MCF 10A (cell line): Measurements from ENCODE around the gene MED13L. TPM values are rescaled to one million over a fixed set of nuclear protein-coding genes. Genes with fewer than 3 reads are reported as not detected.

ENCODE experiments used
- BruUV-seq: library from RNA; stranded (reverse); fragments of 400-500 nt; replicated peaks from 2 replicates; lab custom pipeline; 2021; lab: Mats Ljungman, UMichigan
- CTCF ChIA-PET: fragments of 300-600 bp; sonication (Branson Sonifier 250); formaldehyde crosslinking; extraction: SDS; loops from one replicate; lab custom pipeline; 2021; ENCODE audit warnings: antibody characterized with exemption, inconsistent platforms; lab: Yijun Ruan, JAX
- POLR2A ChIA-PET: fragments of 300-600, 350-650 bp; sonication (Branson Sonifier 250); formaldehyde crosslinking; extraction: SDS; loops from one replicate; lab custom pipeline; 2020; ENCODE audit warnings: antibody characterized with exemption, inconsistent platforms; lab: Yijun Ruan, JAX
- DNase-seq: peaks from one replicate; pipeline ENCODE4 v3.0.0-alpha.2; 2018; ENCODE audit not compliant: unreplicated experiment
- H3K27ac Mint-ChIP-seq: one replicate; pipeline ENCODE4 v1.8.0; 2022; ENCODE audit warnings: mild to moderate bottlenecking, low read depth, mixed read lengths; ENCODE audit not compliant: unreplicated experiment
- H3K27me3 Mint-ChIP-seq: one replicate; pipeline ENCODE4 v1.8.0; 2022; ENCODE audit warnings: mixed read lengths; ENCODE audit not compliant: insufficient read depth, unreplicated experiment
- H3K36me3 Mint-ChIP-seq: one replicate; pipeline ENCODE4 v1.8.0; 2022; ENCODE audit warnings: mild to moderate bottlenecking, moderate library complexity, mixed read lengths; ENCODE audit not compliant: insufficient read depth, unreplicated experiment
- H3K4me1 Mint-ChIP-seq: one replicate; pipeline ENCODE4 v1.8.0; 2022; ENCODE audit warnings: mixed read lengths; ENCODE audit not compliant: insufficient read depth, unreplicated experiment
- H3K4me3 Mint-ChIP-seq: one replicate; pipeline ENCODE4 v1.8.0; 2022; ENCODE audit warnings: mild to moderate bottlenecking, moderate library complexity, mixed read lengths; ENCODE audit not compliant: unreplicated experiment
- H3K9me3 Mint-ChIP-seq: one replicate; pipeline ENCODE4 v1.8.0; 2022; ENCODE audit warnings: mixed read lengths; ENCODE audit not compliant: unreplicated experiment
- intact Hi-C: fragments of 100-400 bp; cut with micrococcal nuclease; formaldehyde crosslinking; loops from 2 replicates; pipeline ENCODE4 v1.14.1; 2022
- total RNA-seq: library from RNA; stranded (reverse); gene quantifications from 2 replicates; pipeline ENCODE4 v1.2.3, GENCODE V29; 2022
- TF ChIP-seq, protein P1 (sequence below): fragments of 200-600 bp; IDR thresholded peaks from one replicate; pipeline ENCODE4 v1.8.0; 2022; ENCODE audit warnings: antibody characterized with exemption, mild to moderate bottlenecking; ENCODE audit not compliant: unreplicated experiment

The MED13L gene
- total RNA-seq, 1 experiment from 2014 or later, result 91.6 TPM

DNA sequence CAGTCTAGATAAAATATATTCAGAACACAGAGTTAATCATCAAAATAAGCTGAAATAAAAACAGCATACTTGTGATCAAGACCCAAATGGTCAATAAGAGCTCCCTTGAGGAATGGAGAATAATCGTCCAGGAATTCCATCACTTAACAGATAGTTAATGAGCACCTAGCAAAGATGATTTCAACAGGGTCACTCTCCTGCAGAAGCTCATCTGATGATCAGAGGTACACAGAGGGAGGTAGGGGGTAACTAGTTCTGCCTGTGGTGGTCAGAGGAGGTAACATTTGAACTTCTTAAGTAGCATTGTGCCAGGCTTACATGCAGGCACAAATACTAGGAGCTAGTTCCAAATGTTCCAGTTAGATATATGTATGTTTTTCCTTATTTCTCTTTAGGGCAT lies 9.5 kb downstream of the MED13L start:
- Mint-ChIP-seq H3K27ac (no peak overlapping the region), H3K4me3 (no peak overlapping the region), H3K9me3 (no peaks in the 10 kb centered on the region), H3K4me1 (peaks cover 6% of the 10 kb centered on the region), H3K27me3 (no peaks in the 10 kb centered on the region), H3K36me3 (no peaks in the 10 kb centered on the region)
- intact Hi-C loops, result no loop called here
- DNase-seq, result no peak
- no TSS peak for BruUV-seq
- ChIA-PET CTCF (interaction anchor here (0.6 kb wide), 1 partner anchor 470 kb away, joined by 3 read pairs; the partner anchor contains the start of genes RNFT2 and SPRING1), POLR2A (interaction anchor here (0.6 to 1.6 kb wide), 3 partner anchors 8 to 147 kb away, joined by 3 to 12 read pairs (median 3); no protein-coding TSS in a partner anchor)
- TF ChIP-seq, protein P1, sequence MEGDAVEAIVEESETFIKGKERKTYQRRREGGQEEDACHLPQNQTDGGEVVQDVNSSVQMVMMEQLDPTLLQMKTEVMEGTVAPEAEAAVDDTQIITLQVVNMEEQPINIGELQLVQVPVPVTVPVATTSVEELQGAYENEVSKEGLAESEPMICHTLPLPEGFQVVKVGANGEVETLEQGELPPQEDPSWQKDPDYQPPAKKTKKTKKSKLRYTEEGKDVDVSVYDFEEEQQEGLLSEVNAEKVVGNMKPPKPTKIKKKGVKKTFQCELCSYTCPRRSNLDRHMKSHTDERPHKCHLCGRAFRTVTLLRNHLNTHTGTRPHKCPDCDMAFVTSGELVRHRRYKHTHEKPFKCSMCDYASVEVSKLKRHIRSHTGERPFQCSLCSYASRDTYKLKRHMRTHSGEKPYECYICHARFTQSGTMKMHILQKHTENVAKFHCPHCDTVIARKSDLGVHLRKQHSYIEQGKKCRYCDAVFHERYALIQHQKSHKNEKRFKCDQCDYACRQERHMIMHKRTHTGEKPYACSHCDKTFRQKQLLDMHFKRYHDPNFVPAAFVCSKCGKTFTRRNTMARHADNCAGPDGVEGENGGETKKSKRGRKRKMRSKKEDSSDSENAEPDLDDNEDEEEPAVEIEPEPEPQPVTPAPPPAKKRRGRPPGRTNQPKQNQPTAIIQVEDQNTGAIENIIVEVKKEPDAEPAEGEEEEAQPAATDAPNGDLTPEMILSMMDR, result no peak

DNA sequence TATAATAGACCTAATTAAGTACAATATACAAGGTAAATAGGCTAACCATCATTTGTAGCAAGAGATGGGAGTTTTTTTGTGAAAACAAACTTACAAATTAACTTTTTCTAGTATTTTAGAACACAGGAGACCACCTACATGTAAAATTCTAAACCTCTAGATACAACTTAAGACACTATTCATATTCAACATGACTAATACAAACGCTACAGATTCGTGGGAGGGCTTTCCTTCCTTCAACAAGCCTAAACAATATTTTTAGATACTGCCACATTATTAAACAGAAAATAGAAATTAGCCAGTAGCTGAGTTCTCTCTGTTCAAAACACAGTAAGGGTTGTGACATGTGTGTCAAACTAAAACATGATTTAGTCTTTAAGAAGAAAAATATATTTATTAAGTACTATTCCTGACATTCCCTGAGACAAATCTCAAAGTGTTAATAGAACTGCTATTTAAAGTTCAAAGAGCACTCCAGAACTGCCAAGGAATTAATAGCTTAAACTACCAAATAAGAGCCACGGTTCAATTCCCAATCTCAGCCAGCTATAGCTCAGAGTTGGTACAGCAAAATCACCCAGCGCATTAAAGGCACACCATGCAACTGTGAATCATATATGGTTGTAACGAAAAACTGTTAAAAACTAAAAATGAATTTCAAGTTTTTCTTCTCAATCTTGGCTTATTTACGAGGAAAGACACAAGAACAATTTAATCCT lies 10.7 kb downstream of the MED13L start:
- TF ChIP-seq, protein P1, result no peak
- no peaks in the 10 kb centered on the region for H3K36me3 Mint-ChIP-seq
- H3K27ac Mint-ChIP-seq, result no peak overlapping the region
- no peak overlapping the region for H3K4me3 Mint-ChIP-seq
- peaks cover 2% of the 10 kb centered on the region for H3K4me1 Mint-ChIP-seq
- H3K9me3 Mint-ChIP-seq, result no peaks in the 10 kb centered on the region
- no peaks in the 10 kb centered on the region for H3K27me3 Mint-ChIP-seq
- intact Hi-C loops, result no loop called here
- no peak for DNase-seq
- no TSS peak for BruUV-seq
- POLR2A ChIA-PET, result interaction anchor here (0.7 to 3.1 kb wide), 6 partner anchors 9 to 40 kb away, joined by 3 to 12 read pairs (median 8); no protein-coding TSS in a partner anchor
- CTCF ChIA-PET, result interaction anchor here (1.0 to 1.5 kb wide), 3 partner anchors 9 to 125 kb away, joined by 3 to 5 read pairs (median 5); no protein-coding TSS in a partner anchor

DNA sequence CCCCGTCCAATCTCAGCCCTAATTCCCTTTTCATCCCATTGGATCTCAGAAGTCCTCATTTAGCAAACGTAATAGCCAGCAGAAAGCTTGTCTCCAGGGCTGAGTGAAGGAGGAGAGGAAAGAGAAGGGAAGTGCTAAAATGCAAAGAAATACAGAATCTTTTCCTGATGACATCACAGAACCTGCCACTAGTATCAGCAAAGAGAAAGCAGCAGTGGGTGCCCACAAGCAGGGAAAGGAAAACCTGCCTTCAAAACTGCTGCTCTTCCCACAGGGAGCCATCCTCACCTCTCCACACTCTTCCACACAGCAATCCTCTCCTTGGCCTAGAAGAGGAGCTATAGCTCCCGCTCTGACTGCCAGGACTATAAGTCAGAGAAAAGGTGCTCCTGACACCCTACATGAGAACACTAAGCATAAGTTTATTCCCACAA lies 11.3 kb downstream of the MED13L start:
- Mint-ChIP-seq H3K27me3 (no peaks in the 10 kb centered on the region), H3K9me3 (no peaks in the 10 kb centered on the region), H3K27ac (no peak overlapping the region), H3K4me3 (no peak overlapping the region), H3K4me1 (peaks cover 6% of the 10 kb centered on the region), H3K36me3 (no peaks in the 10 kb centered on the region)
- intact Hi-C loops, result no loop called here
- BruUV-seq, result no TSS peak
- peak; percentile 50 for DNase-seq
- ChIA-PET CTCF (interaction anchor here (1.0 to 1.5 kb wide), 3 partner anchors 8 to 124 kb away, joined by 3 to 5 read pairs (median 5); no protein-coding TSS in a partner anchor), POLR2A (interaction anchor here (0.7 to 3.1 kb wide), 6 partner anchors 8 to 52 kb away, joined by 3 to 10 read pairs (median 6); no protein-coding TSS in a partner anchor)
- TF ChIP-seq, protein P1, result no peak
